ENCODE measurements around the gene SBF1.

The SBF1 gene

GRCh38 chr22:50465066-50465930, 9.5 kb downstream of the SBF1 start:
- Mint-ChIP-seq H3K36me3 (ENCODE audit: insufficient read depth) (peaks cover 47% of the 10 kb centered on the region), H3K4me1 (peaks cover 31% of the 10 kb centered on the region), H3K27ac (ENCODE audit: low read depth) (no peak overlapping the region), H3K9me3 (no peaks in the 10 kb centered on the region), H3K27me3 (no peaks in the 10 kb centered on the region), H3K4me3 (no peak overlapping the region)
- DNase-seq (ENCODE audit: low spot score in 2 of 2), result no peak
- ATAC-seq (replicated peaks; ENCODE audit: extremely low read depth, poor library complexity, severe bottlenecking), result no peak

GRCh38 chr22:50464451-50464850, 10.4 kb downstream of the SBF1 start:
- Mint-ChIP-seq H3K4me3 (no peak overlapping the region), H3K27me3 (no peaks in the 10 kb centered on the region), H3K9me3 (no peaks in the 10 kb centered on the region), H3K27ac (ENCODE audit: low read depth) (no peak overlapping the region), H3K4me1 (peaks cover 23% of the 10 kb centered on the region), H3K36me3 (ENCODE audit: insufficient read depth) (peaks cover 44% of the 10 kb centered on the region)
- ATAC-seq (replicated peaks; ENCODE audit: extremely low read depth, poor library complexity, severe bottlenecking) (no peak), DNase-seq (ENCODE audit: low spot score in 2 of 2) (no peak)

- Mint-ChIP-seq H3K27ac (ENCODE audit: low read depth) (no peak overlapping the region), H3K36me3 (ENCODE audit: insufficient read depth) (peaks cover 46% of the 10 kb centered on the region), H3K4me3 (no peak overlapping the region), H3K4me1 (peaks cover 15% of the 10 kb centered on the region), H3K27me3 (no peaks in the 10 kb centered on the region), H3K9me3 (no peaks in the 10 kb centered on the region)
- ATAC-seq (replicated peaks; ENCODE audit: extremely low read depth, poor library complexity, severe bottlenecking), result no peak
- DNase-seq (ENCODE audit: low spot score in 2 of 2), result no peak
These were observed 11.5 kb downstream of the SBF1 start for GRCh38 chr22:50463188-50463900.

GRCh38 chr22:50461979-50462540, 12.8 kb downstream of the SBF1 start:
- no peak overlapping the region for H3K27ac Mint-ChIP-seq (ENCODE audit: low read depth)
- no peaks in the 10 kb centered on the region for H3K27me3 Mint-ChIP-seq
- no peaks in the 10 kb centered on the region for H3K9me3 Mint-ChIP-seq
- H3K36me3 Mint-ChIP-seq (ENCODE audit: insufficient read depth), result peaks cover 52% of the 10 kb centered on the region
- ATAC-seq (replicated peaks; ENCODE audit: extremely low read depth, poor library complexity, severe bottlenecking) (no peak), DNase-seq (ENCODE audit: low spot score in 2 of 2) (no peak)
- H3K4me1 Mint-ChIP-seq, result peaks cover 21% of the 10 kb centered on the region
- H3K4me3 Mint-ChIP-seq, result no peak overlapping the region

- Mint-ChIP-seq H3K9me3 (no peaks in the 10 kb centered on the region), H3K4me3 (no peak overlapping the region), H3K4me1 (peaks cover 18% of the 10 kb centered on the region), H3K27me3 (no peaks in the 10 kb centered on the region), H3K27ac (ENCODE audit: low read depth) (no peak overlapping the region), H3K36me3 (ENCODE audit: insufficient read depth) (peaks cover 53% of the 10 kb centered on the region)
- DNase-seq (ENCODE audit: low spot score in 2 of 2) (no peak), ATAC-seq (replicated peaks; ENCODE audit: extremely low read depth, poor library complexity, severe bottlenecking) (no peak)
These were observed 13.3 kb downstream of the SBF1 start for GRCh38 chr22:50461536-50461935.

GRCh38 chr22:50460938-50461337, 13.9 kb downstream of the SBF1 start:
- H3K36me3 Mint-ChIP-seq (ENCODE audit: insufficient read depth), result peaks cover 51% of the 10 kb centered on the region
- H3K9me3 Mint-ChIP-seq, result no peaks in the 10 kb centered on the region
- H3K4me3 Mint-ChIP-seq, result no peak overlapping the region
- DNase-seq (ENCODE audit: low spot score in 2 of 2) (no peak), ATAC-seq (replicated peaks; ENCODE audit: extremely low read depth, poor library complexity, severe bottlenecking) (no peak)
- H3K4me1 Mint-ChIP-seq, result peaks cover 12% of the 10 kb centered on the region
- no peaks in the 10 kb centered on the region for H3K27me3 Mint-ChIP-seq
- no peak overlapping the region for H3K27ac Mint-ChIP-seq (ENCODE audit: low read depth)

GRCh38 chr22:50459496-50460140, 15.2 kb downstream of the SBF1 start:
- ATAC-seq (replicated peaks; ENCODE audit: extremely low read depth, poor library complexity, severe bottlenecking), result no peak
- H3K9me3 Mint-ChIP-seq, result no peaks in the 10 kb centered on the region

GRCh38 chr22:50459016-50459415, 15.8 kb downstream of the SBF1 start:
- no peak for DNase-seq (ENCODE audit: low spot score in 2 of 2)
- peak overlapping the region; percentile 83 for H3K27ac Mint-ChIP-seq (ENCODE audit: low read depth)
- ATAC-seq (replicated peaks; ENCODE audit: extremely low read depth, poor library complexity, severe bottlenecking), result no peak
- H3K9me3 Mint-ChIP-seq, result no peaks in the 10 kb centered on the region
- H3K27me3 Mint-ChIP-seq, result no peaks in the 10 kb centered on the region
- peaks cover 57% of the 10 kb centered on the region for H3K36me3 Mint-ChIP-seq (ENCODE audit: insufficient read depth)
- H3K4me3 Mint-ChIP-seq, result no peak overlapping the region
- H3K4me1 Mint-ChIP-seq, result peaks cover 12% of the 10 kb centered on the region

More at GRCh38 chr22:50459496-50460140, 15.2 kb downstream of the SBF1 start:
- Mint-ChIP-seq H3K4me1 (peaks cover 12% of the 10 kb centered on the region), H3K27me3 (no peaks in the 10 kb centered on the region), H3K36me3 (ENCODE audit: insufficient read depth) (peaks cover 60% of the 10 kb centered on the region), H3K27ac (ENCODE audit: low read depth) (peak overlapping the region; percentile 83), H3K4me3 (no peak overlapping the region)
- DNase-seq (ENCODE audit: low spot score in 2 of 2), result no peak

- Mint-ChIP-seq H3K9me3 (no peaks in the 10 kb centered on the region), H3K27me3 (no peaks in the 10 kb centered on the region), H3K27ac (ENCODE audit: low read depth) (peak overlapping the region; percentile 49), H3K4me3 (no peak overlapping the region), H3K4me1 (peaks cover 18% of the 10 kb centered on the region), H3K36me3 (ENCODE audit: insufficient read depth) (peaks cover 59% of the 10 kb centered on the region)
- DNase-seq (ENCODE audit: low spot score in 2 of 2) (no peak), ATAC-seq (replicated peaks; ENCODE audit: extremely low read depth, poor library complexity, severe bottlenecking) (no peak)
These were observed 18.2 kb downstream of the SBF1 start for GRCh38 chr22:50456466-50457234.

GRCh38 chr22:50456026-50456425, 18.8 kb downstream of the SBF1 start:
- no peak overlapping the region for H3K4me3 Mint-ChIP-seq
- no peak for DNase-seq (ENCODE audit: low spot score in 2 of 2)
- no peaks in the 10 kb centered on the region for H3K27me3 Mint-ChIP-seq
- no peak for ATAC-seq (replicated peaks; ENCODE audit: extremely low read depth, poor library complexity, severe bottlenecking)
- H3K36me3 Mint-ChIP-seq (ENCODE audit: insufficient read depth), result peaks cover 60% of the 10 kb centered on the region
- no peak overlapping the region for H3K27ac Mint-ChIP-seq (ENCODE audit: low read depth)
- H3K9me3 Mint-ChIP-seq, result no peaks in the 10 kb centered on the region
- H3K4me1 Mint-ChIP-seq, result peaks cover 23% of the 10 kb centered on the region

- ATAC-seq (replicated peaks; ENCODE audit: extremely low read depth, poor library complexity, severe bottlenecking), result no peak
- Mint-ChIP-seq H3K27me3 (no peaks in the 10 kb centered on the region), H3K4me1 (peaks cover 23% of the 10 kb centered on the region), H3K36me3 (ENCODE audit: insufficient read depth) (peaks cover 65% of the 10 kb centered on the region), H3K4me3 (no peak overlapping the region), H3K27ac (ENCODE audit: low read depth) (peak overlapping the region; percentile 64), H3K9me3 (no peaks in the 10 kb centered on the region)
- DNase-seq (ENCODE audit: low spot score in 2 of 2), result no peak
These were observed 19.6 kb downstream of the SBF1 start for GRCh38 chr22:50455201-50455600.

- peaks cover 68% of the 10 kb centered on the region for H3K36me3 Mint-ChIP-seq (ENCODE audit: insufficient read depth)
- H3K4me1 Mint-ChIP-seq, result peaks cover 27% of the 10 kb centered on the region
- H3K27ac Mint-ChIP-seq (ENCODE audit: low read depth), result peak overlapping the region; percentile 64
- DNase-seq (ENCODE audit: low spot score in 2 of 2) (no peak), ATAC-seq (replicated peaks; ENCODE audit: extremely low read depth, poor library complexity, severe bottlenecking) (no peak)
- no peak overlapping the region for H3K4me3 Mint-ChIP-seq
- no peaks in the 10 kb centered on the region for H3K27me3 Mint-ChIP-seq
- no peaks in the 10 kb centered on the region for H3K9me3 Mint-ChIP-seq
These were observed 20.2 kb downstream of the SBF1 start for GRCh38 chr22:50454556-50455075.

All from central memory CD8-positive, alpha-beta T cell (primary cell).